Measurements from ENCODE around the gene ZNF614. TPM values are rescaled to one million over a fixed set of nuclear protein-coding genes. Genes with fewer than 3 reads are reported as not detected.

Gene ZNF614
- total and polyA plus RNA-seq, 10 of the 15 experiments (the other 5 are each of a cell fraction or from before 2014, with no cell fraction given): 3.9 to 16.0 (median 9.6) TPM

DNA sequence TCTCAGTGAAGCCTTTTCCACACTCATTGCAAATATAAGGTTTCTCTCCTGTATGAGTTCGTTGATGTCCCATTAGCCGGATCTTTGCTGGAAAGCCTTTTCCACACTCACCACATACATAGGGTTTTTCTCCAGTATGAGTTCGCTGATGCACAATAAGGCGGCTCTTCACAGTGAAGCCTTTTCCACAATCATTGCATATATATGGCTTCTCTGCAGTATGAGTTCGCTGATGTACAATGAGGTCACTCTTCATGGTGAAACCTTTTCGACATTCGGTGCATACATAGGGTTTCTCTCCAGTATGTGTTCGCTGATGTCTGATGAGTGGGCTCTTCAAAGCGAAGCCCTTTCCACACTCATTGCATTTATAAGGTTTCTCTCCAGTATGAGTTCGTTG, 34.8 kb downstream of the ZNF614 start:
- no peak overlapping the region for H3K9ac ChIP-seq (ENCODE audit: control insufficient read depth, insufficient read depth, low read length)
- H3K4me1 ChIP-seq (ENCODE audit: control insufficient read depth, insufficient read depth, low read length): no peaks in the 10 kb centered on the region
- H2AFZ ChIP-seq (ENCODE audit: control insufficient read depth, low read depth, low read length): no peak overlapping the region
- POLR2A ChIA-PET: no interaction called here
- no peaks in the 10 kb centered on the region for H3K27me3 ChIP-seq (replicated peaks in 1 of 2; ENCODE audit: control insufficient read depth in 2 of 2, insufficient read depth in 2 of 2, low read length in 1 of 2)
- SMC1A ChIA-PET (ENCODE audit: uncharacterized antibody, unreplicated experiment): no interaction called here
- intact Hi-C loops (cut with micrococcal nuclease; ENCODE audit: unreplicated experiment): no loop called here
- FAIRE-seq: no peak
- no peak for DNase-seq (ENCODE audit: low read depth, low spot score)
- no peak for ATAC-seq
- H3K4me2 ChIP-seq (ENCODE audit: control insufficient read depth, insufficient read depth): no peak overlapping the region
- 84% methylated on average over 10 of the region's 10 CpGs for WGBS (ENCODE audit: insufficient coverage, insufficient replicate concordance, low lambda C conversion rate, missing lambda C conversion rate)
- H3K79me2 ChIP-seq (ENCODE audit: control insufficient read depth, insufficient read depth, low read length): no peaks in the 10 kb centered on the region
- peaks cover 43% of the 10 kb centered on the region for H3K9me3 ChIP-seq (replicated peaks; ENCODE audit: control insufficient read depth, insufficient read depth, low read length)
- CTCF ChIA-PET: no interaction called here
- no peak overlapping the region for H3K27ac ChIP-seq (ENCODE audit: control insufficient read depth, insufficient read depth)
- in situ Hi-C loops (cut with MboI): no loop called here
- H3K4me3 ChIP-seq: no peak overlapping the region
- peaks cover 0 to 5% of the 10 kb centered on the region in 2 experiments; a peak in 2 of 4 replicates for H3K36me3 ChIP-seq (ENCODE audit: control insufficient read depth in 2 of 2, insufficient read depth in 2 of 2, low read length in 1 of 2)
- no peaks in the 10 kb centered on the region for H4K20me1 ChIP-seq (ENCODE audit: control insufficient read depth, insufficient read depth)
- no TSS peak for BruUV-seq (replicated peaks)
- RAD21 ChIA-PET (ENCODE audit: unreplicated experiment): no interaction called here
- TF ChIP-seq TCF12 (IDR thresholded peaks at IDR 0.05; ENCODE audit: low read depth, low read length): no peak
- no peak for TF ChIP-seq ETV6 (conservative IDR thresholded peaks at IDR 0.05 in 1 of 2, IDR thresholded peaks at IDR 0.05 in 1 of 2; ENCODE audit: borderline replicate concordance in 1 of 2, low read depth in 1 of 2)
- TF ChIP-seq TAF1 (IDR thresholded peaks at IDR 0.05; ENCODE audit: borderline replicate concordance, low read depth, low read length): no peak
- no peak for TF ChIP-seq EZH2 (IDR thresholded peaks at IDR 0.05; ENCODE audit: borderline replicate concordance, control insufficient read depth, low read depth, low read length)
- no peak for TF ChIP-seq WRNIP1 (IDR thresholded peaks at IDR 0.05; ENCODE audit: borderline replicate concordance, low read depth, low read length)
- TF ChIP-seq CBX3 (IDR thresholded peaks at IDR 0.05; ENCODE audit: borderline replicate concordance, low read depth): no peak
- TF ChIP-seq CBFB (IDR thresholded peaks at IDR 0.05; ENCODE audit: low read depth): no peak
- TF ChIP-seq, protein P1, sequence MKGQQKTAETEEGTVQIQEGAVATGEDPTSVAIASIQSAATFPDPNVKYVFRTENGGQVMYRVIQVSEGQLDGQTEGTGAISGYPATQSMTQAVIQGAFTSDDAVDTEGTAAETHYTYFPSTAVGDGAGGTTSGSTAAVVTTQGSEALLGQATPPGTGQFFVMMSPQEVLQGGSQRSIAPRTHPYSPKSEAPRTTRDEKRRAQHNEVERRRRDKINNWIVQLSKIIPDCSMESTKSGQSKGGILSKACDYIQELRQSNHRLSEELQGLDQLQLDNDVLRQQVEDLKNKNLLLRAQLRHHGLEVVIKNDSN (IDR thresholded peaks at IDR 0.05; ENCODE audit: borderline replicate concordance, extremely low read length, insufficient read depth, low read depth, low read length): no peak
- no peak for TF ChIP-seq RAD51 (IDR thresholded peaks at IDR 0.05)
- TF ChIP-seq KDM1A (IDR thresholded peaks at IDR 0.05; ENCODE audit: borderline replicate concordance): no peak
- no peak for TF ChIP-seq TBL1XR1 (IDR thresholded peaks at IDR 0.05; ENCODE audit: low read depth, low read length)
- TF ChIP-seq CHD2 (IDR thresholded peaks at IDR 0.05; ENCODE audit: borderline replicate concordance, low read depth, low read length): no peak
- TF ChIP-seq, protein P2, sequence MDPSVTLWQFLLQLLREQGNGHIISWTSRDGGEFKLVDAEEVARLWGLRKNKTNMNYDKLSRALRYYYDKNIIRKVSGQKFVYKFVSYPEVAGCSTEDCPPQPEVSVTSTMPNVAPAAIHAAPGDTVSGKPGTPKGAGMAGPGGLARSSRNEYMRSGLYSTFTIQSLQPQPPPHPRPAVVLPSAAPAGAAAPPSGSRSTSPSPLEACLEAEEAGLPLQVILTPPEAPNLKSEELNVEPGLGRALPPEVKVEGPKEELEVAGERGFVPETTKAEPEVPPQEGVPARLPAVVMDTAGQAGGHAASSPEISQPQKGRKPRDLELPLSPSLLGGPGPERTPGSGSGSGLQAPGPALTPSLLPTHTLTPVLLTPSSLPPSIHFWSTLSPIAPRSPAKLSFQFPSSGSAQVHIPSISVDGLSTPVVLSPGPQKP (IDR thresholded peaks at IDR 0.05; ENCODE audit: low read depth, low read length): no peak
- TF ChIP-seq, protein P3, sequence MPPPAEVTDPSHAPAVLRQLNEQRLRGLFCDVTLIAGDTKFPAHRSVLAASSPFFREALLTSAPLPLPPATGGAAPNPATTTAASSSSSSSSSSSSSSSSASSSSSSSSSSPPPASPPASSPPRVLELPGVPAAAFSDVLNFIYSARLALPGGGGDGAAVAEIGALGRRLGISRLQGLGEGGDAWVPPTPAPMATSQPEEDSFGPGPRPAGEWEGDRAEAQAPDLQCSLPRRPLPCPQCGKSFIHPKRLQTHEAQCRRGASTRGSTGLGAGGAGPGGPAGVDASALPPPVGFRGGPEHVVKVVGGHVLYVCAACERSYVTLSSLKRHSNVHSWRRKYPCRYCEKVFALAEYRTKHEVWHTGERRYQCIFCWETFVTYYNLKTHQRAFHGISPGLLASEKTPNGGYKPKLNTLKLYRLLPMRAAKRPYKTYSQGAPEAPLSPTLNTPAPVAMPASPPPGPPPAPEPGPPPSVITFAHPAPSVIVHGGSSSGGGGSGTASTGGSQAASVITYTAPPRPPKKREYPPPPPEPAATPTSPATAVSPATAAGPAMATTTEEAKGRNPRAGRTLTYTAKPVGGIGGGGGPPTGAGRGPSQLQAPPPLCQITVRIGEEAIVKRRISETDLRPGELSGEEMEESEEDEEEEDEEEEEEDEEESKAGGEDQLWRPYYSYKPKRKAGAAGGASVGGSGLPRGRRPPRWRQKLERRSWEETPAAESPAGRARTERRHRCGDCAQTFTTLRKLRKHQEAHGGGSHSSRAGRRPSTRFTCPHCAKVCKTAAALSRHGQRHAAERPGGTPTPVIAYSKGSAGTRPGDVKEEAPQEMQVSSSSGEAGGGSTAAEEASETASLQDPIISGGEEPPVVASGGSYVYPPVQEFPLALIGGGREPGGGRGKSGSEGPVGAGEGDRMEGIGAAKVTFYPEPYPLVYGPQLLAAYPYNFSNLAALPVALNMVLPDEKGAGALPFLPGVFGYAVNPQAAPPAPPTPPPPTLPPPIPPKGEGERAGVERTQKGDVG (CRISPR knock-in tag; IDR thresholded peaks at IDR 0.05): no peak
- TF ChIP-seq, protein P4, sequence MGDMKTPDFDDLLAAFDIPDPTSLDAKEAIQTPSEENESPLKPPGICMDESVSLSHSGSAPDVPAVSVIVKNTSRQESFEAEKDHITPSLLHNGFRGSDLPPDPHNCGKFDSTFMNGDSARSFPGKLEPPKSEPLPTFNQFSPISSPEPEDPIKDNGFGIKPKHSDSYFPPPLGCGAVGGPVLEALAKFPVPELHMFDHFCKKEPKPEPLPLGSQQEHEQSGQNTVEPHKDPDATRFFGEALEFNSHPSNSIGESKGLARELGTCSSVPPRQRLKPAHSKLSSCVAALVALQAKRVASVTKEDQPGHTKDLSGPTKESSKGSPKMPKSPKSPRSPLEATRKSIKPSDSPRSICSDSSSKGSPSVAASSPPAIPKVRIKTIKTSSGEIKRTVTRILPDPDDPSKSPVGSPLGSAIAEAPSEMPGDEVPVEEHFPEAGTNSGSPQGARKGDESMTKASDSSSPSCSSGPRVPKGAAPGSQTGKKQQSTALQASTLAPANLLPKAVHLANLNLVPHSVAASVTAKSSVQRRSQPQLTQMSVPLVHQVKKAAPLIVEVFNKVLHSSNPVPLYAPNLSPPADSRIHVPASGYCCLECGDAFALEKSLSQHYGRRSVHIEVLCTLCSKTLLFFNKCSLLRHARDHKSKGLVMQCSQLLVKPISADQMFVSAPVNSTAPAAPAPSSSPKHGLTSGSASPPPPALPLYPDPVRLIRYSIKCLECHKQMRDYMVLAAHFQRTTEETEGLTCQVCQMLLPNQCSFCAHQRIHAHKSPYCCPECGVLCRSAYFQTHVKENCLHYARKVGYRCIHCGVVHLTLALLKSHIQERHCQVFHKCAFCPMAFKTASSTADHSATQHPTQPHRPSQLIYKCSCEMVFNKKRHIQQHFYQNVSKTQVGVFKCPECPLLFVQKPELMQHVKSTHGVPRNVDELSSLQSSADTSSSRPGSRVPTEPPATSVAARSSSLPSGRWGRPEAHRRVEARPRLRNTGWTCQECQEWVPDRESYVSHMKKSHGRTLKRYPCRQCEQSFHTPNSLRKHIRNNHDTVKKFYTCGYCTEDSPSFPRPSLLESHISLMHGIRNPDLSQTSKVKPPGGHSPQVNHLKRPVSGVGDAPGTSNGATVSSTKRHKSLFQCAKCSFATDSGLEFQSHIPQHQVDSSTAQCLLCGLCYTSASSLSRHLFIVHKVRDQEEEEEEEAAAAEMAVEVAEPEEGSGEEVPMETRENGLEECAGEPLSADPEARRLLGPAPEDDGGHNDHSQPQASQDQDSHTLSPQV (IDR thresholded peaks at IDR 0.05): no peak

Data from GM12878 (cell line).